ENCODE results near the gene SCAMP4.

SCAMP4 gene

GRCh38 chr19:1942078-1942933 is 37.1 kb downstream of the SCAMP4 start:
- no peak for DNase-seq

DNA sequence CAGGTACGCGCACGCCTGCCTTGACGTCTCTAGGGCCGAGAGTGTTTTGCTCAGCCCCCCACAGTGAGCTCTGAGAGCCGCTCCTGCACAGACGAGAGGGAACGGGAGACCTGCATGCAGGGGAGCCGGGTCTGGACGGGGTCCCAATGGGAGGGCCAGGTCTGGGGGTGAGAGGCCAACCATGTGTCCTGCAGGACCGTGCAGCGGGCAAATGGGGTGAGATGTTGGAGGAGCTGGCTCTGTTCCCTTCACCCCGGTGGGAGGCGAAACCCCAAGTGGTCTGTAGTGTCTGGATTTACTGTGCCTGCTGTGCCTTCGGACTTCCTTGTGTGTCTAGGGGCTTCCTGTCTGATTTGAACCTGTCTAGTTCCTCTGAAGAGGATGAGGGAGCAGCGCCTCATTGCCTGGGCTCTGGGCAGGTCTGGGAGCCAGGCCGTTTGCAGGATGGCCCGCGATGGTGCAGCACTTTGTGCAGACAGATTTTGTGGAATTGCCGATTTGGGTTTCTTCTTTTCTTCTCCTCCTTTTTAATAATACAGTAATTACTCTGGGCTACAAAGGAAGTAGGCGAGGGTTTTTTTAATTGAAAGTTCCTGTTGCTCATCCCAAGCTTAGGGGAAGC is 37.8 kb downstream of the SCAMP4 start:
- DNase-seq = no peak

DNA sequence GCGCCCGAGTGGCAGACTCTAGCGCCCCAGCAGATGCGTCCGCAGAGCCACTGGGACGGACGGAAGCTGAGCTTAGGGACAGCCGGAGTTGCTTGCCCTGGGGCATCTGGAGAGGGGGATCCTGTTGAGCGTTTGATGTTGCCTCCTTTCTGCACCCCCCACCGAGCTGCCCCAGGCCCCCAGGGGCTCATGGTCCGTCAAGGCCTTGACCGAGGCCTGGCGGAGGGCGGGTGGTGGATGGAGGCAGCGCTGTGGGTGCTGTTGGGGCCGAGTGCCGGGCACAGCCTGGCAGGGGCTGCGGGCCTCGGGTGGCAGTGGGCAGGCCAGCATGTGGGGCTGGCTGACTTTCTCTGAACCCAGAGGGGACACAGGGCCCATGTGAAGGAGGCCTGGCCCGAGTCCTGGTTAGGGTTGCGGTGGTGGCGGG is 38.5 kb downstream of the SCAMP4 start:
- DNase-seq = no peak

DNA sequence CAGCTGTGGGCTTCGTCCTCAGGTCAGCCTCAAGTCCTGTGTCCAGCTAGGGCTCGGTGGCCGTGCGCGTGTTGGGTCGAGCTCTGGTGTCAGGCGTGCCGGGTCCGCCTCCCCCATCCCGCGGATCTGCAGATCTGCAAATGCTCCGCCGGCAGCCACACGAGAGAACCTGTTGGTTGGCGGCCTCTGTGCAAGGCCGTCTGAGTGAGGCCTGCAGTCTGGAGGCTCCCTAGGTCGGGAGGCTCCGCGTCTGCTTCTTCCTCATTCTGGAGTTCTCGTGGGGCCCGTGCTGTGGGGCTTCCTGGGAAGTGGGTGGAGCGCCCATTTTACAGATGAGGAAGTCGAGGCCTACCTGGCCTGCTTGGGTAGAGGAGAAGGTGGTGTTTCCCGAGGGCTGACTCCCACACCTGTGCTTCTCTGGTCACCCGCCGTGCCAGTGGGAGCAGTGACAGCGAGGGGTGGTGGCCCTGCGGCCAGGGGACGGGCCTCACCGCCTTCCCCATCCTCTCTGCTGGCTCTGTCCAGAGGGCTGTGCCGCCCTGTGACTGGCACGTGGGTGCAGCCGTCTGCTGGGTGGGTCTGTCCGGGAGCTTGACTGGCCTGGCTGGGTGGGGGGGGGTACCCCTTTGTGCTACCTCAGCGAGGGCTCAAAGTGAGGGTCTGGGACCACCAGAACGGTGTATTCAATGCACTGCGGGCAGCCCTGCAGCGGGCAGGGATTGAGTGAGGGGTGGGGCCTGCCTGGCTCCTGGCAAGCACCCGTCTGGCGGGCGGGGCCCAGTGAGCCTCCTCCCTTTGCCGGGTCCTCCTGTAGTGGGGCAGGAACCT is 39.1 kb downstream of the SCAMP4 start:
- no peak for DNase-seq

DNA sequence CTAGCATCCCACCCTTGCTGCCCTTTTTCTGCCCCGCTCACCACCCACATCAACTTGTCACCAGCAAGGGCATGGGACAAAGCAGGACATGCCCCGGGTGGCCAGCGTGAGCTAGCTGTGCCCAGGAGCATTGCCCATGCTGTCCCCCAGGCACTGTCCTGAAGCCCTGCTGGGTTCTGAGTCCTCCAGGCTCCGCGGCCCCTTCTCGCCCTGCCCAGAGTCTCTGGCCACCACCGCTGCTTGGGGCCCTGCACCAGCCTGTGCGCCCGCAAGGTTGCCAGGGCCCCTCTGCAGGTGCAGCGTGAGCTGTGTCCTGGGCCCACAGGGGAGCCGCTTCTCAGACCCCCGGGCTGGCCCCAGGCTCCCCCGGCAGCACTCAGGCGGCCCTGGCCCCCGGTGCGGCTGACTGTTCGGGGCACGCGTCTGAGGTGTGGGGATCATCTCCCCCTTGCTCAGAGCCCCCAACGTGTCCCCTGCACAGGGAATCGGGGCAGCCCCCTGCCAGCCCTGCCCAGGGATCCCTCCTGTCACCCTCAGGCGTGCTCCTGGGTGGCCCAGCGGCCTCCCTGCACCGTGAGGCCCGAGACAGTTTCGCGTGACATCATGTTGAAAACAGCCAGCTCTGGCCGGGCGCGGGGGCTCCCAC is 39.8 kb downstream of the SCAMP4 start:
- no peak for DNase-seq

DNA sequence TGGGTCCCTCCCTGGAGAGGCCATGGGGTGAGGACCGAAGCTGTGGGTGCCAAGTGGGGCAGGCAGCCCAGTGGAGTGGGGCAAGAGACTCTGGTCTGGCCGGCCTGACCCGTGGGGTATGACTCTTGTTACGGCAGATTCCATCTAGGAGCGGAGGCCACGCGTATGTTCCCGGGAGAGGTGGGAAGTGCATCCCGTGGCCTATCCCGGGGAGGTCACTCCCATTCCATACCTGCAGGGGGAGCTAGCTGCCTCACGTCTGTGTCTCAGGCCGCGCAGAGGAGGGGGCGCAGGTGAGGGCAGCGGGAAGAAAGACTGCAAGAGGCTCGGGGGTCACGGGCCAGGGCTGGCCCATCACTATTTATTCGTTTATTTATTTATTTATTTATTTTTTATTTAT is 40.7 kb downstream of the SCAMP4 start:
- DNase-seq = no peak

DNA sequence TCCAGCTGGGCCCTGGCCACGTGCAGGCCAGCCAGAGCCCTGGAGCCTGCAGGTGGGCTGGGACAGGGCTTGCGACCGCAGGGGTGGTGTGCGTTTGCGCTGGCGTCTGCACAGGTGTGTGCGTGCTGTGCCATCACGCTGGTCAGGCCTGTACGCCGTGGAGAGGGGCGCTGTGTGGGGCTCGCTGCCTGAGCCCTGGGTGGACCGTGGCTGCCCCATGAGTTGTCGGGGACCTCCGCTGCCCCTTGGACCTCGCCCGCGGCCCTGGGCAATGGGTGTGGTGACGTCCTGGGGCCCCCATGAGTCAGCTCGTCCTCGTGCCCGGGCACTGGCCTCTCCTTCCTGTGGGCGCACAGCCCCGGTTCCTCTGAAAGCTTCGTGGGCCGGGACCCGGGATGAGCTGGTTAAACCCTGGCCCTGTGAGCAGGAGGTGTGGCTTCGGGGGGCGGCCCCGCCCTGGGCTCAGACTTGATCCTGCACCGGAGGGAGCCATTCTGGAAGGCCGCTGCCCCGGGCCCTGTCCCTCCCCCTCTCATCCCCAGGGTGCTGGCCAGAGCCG is 42.5 kb downstream of the SCAMP4 start:
- DNase-seq = peak; percentile 31

- no peak for DNase-seq
These were observed 44.3 kb downstream of the SCAMP4 start for GRCh38 chr19:1949304-1950101.

- DNase-seq = no peak
These were observed 45.4 kb downstream of the SCAMP4 start for GRCh38 chr19:1950640-1951039.

- no peak for DNase-seq
These were observed 47.4 kb downstream of the SCAMP4 start for GRCh38 chr19:1952635-1953034.

- DNase-seq = no peak
These were observed 47.8 kb downstream of the SCAMP4 start for GRCh38 chr19:1953037-1953436.

DNA sequence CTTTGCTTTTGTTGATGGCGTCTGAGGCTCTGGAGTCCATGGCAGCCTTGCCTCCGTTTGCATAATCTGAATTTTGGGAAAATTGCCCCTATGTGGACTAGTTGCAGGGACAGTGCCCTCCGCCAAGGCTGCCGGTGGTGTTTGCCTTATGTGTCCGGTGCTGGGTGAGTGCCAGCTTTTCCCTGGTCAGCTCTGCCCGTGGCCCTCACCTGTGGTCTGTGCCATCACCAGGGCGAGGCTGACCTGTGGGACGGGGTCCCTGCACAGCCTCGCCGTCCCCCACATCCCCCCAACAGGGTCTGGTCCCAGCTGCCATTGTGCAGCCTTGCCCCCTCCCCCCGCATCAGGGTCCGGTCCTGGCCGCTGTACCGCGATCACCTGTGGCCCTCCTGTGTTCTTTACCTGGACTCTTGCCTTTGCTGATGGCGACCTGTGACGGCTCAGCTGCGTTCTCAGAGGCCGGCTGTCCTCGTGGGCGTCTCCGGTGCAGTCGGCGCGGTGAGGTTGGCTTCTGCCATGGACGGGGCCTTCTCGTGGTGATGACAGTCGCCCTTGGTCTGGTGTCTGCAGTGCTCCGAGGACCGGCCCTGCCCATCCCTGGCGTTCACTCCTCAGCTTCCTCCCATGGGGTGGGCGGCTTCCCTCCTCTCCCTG is 48.4 kb downstream of the SCAMP4 start:
- DNase-seq = no peak

- DNase-seq = no peak
These were observed 49.3 kb downstream of the SCAMP4 start for GRCh38 chr19:1954532-1954933.

DNA sequence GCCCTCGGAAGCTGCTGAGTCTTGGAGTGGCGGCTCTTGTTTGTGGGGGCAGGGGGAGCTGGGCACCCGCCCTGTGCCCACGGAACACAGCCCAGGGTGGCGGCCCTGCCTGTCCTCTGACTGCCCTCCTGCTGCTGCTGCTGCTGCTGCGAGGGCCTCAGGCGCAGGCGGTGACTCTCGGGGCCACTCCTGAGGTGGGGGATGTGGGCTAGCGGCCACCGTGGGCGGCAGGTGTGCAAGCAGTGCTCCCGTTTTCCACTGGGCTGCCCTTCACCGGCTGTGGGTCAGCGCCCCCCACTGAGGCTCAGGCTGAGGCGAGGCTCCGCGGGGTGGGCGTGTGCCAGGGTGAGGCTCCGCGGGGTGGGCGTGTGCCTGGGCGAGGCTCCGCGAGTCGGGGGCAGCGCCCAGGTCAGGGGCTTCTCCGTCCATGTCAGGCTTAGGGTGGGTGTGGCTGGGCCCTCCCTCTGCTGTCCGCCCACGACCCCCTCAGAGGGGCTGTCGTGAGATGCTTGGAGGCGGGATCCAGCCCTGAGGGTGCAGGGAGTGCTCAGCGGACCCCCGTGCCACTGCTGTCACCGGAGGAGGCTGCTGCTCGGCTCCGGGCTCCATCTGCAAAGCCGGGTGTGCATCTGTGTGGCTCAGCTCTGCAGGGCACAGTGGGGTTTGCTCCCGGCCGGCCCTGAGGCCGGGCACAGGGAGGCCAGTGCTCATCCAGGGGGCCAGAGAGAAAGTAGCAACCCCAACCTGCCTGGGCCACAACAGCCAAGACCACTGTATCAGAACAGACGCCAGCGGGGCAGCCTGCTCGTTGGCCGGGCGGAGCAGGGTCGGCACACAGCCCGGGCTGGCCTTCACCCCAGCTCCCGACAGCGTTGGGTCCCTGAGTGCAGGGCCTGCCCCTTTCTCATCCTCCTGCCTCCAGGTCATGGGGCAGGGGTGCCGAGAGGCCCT is 50.2 kb downstream of the SCAMP4 start:
- DNase-seq = no peak

DNA sequence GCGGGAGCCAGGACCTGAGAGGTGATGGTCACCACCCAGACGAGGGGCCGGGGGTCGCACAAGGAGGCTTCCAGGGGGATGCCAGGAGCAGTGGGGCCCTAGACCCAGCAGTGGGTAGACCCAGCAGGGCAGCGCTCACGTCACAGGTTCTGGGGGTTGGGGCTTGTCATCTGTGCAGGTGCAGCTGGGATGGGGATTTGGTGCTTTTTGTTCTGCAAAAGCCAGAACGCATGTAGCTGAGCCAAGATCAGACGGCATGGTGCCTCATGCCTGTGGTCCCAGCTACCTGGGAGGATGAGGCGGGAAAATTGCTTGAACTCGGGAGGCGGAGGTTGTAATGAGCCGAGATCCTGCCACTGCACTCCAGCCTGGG is 50.9 kb downstream of the SCAMP4 start:
- no peak for DNase-seq

DNA sequence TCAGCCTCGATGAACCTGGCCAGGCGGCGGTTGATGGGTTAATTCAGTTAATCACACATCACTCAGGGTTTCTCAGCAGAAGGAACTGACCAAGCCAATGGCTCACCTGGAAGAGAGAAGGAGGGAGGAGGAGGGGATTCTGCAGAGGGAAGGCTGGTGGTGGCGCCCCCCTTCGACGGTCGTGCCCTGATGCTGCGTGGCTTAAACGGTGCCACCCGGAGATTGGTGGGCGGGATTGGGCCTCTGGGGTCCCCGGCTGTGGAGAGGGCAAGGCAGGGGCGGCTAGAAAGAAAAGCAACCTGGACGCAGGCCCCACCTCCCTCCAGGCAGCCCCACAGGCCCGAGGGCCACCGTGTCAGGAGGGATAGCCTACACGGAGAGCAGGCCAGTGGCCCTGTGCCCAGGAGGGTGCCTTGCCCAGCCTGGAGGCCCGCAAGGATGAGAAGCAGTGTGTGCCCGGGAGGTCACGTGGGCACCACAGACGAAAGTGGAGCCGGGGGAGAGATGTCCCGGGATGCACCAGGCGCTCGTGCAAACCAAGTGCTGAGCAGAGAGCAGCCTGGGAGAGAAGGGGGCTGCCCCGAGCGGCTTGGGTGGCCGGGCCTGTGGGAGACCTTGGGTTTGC is 51.8 kb downstream of the SCAMP4 start:
- DNase-seq = no peak

- DNase-seq = no peak
These were observed 52.5 kb downstream of the SCAMP4 start for GRCh38 chr19:1957562-1958248.

DNA sequence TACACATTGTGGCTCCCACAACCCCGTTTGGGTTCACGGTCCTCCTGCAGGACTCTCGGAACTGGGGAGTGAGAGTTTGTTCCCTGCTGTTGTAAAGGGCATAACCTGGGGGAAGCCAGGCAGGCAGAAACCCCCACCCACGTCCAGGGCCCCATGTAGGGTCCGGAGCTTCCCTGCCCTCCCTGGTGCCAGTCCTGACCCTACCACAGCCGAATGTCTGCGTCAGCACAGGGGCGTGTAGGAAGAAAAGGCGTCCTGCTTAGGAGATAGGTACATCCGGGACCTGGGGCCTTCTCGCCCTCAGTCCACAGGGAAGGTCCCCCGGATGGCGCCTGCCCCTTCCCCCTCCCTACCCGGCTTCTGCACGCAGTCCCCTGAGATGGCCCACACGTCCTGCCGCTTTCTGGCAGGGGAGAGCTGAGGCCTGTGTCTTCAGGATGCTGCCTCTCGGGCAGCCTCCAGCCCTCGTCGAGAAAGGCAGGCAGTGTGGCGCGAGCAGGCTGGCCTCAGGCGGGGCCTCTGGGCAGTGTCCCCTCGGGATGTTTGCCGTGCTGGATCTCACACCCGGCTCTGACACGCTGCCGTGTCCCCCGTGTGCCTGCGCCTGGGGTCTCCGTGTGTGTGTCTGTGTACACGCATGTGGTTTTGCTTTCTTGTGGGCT is 54.9 kb downstream of the SCAMP4 start:
- no peak for DNase-seq

Data from T1000 (cell line).